ENCODE data around the gene FIBCD1.

The FIBCD1 gene

DNA sequence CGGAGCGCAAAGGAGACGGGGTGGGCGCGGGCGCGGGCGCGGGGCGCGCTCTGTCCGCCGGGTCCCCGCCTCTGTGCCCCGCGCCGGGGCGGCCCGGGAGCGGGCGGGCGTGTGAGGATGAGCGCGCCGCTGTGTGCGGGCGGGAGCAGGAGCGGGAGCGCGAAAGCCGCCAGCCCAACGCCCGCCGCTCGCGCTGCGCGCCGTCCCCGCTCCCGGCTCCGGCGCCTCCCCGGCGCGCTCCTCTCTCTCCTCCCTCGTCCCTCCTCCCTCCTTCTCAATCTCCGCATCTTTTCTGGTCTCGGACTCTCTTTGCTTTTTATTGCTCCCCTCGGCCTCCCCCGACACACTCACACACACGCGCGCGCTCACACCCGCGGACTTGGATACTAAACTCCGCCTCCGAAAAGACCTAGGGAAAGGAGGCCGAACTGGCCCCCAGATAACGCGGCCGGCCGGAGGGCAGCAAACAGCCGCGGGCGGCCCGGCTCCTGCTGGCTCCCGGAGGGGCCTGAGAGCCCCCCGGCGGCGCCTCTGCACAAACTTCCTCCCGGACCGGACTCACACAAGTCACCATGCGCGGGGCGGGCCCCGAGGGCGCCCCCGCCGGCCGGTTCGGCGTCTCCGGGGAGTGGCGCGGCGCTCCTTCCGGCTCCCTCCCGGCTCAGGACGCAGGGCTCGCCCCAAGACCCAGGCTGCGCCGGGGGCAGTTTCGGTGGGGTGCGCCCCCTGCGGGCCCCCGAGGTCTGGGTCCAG lies at the start of gene FIBCD1:
Gene FIBCD1 (minus strand): TSS at position 596 of the 753 bp plus-strand sequence. CDS start 640 bp downstream, outside the sequence.
- DNase-seq: peak; percentile 44

GRCh38 chr9:130988400-130988747 lies 49.3 kb upstream of the FIBCD1 start:
- DNase-seq: no peak

- DNase-seq: no peak
These were observed 48.8 kb upstream of the FIBCD1 start for GRCh38 chr9:130987738-130988399.

- DNase-seq: no peak
These were observed 48.0 kb upstream of the FIBCD1 start for GRCh38 chr9:130987054-130987453.

GRCh38 chr9:130986356-130986965 lies 47.4 kb upstream of the FIBCD1 start:
- no peak for DNase-seq

DNA sequence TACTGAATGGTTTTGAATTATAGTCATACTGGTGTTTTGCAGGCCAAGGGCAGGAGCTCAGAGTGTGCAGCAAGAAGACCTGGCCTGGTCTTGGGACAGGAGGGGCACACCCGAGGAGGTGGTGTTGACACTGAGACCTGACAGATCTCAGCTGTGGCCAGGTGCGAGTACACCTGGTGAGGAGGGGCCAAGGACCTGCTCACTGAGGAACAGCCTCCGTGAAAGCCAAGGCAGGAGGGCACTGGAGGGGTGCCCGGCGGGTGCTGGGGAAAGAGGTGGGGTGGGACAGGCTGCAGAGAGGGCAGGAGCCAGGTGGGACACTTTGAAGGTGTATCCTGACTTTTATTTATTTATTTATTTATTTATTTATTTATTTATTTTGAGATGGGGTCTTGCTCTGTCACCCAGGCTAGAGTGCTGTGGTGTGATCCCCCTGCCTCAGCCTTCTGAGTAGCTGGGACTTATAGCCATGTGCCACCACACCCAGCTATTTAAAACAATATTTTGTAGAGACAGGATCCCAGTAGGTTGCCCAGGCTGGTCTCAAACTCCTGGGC lies 46.6 kb upstream of the FIBCD1 start:
- no peak for DNase-seq

GRCh38 chr9:130985029-130985428 lies 46.0 kb upstream of the FIBCD1 start:
- DNase-seq: no peak

DNA sequence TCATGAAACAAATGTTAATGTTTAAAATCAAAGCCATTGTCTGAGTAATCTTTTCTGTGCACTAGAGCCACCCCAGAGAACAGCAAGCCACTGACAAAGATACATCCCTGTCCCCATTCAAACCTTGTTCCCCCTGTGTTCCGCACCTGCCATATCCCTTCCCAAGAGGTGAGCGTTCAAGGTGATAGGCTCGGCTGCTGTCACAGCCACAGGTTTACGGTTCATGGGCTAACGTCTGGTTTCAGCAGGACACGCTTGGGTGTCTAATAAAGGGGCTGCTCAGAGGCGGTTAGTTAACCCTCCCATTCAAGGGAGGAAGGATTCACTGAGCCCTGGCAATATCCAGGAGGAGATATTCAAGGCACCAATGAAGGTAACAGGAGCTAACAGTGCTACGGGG lies 45.5 kb upstream of the FIBCD1 start:
- DNase-seq: no peak

GRCh38 chr9:130983970-130984369 lies 44.9 kb upstream of the FIBCD1 start:
- no peak for DNase-seq

GRCh38 chr9:130983359-130983670 lies 44.3 kb upstream of the FIBCD1 start:
- no peak for DNase-seq

DNA sequence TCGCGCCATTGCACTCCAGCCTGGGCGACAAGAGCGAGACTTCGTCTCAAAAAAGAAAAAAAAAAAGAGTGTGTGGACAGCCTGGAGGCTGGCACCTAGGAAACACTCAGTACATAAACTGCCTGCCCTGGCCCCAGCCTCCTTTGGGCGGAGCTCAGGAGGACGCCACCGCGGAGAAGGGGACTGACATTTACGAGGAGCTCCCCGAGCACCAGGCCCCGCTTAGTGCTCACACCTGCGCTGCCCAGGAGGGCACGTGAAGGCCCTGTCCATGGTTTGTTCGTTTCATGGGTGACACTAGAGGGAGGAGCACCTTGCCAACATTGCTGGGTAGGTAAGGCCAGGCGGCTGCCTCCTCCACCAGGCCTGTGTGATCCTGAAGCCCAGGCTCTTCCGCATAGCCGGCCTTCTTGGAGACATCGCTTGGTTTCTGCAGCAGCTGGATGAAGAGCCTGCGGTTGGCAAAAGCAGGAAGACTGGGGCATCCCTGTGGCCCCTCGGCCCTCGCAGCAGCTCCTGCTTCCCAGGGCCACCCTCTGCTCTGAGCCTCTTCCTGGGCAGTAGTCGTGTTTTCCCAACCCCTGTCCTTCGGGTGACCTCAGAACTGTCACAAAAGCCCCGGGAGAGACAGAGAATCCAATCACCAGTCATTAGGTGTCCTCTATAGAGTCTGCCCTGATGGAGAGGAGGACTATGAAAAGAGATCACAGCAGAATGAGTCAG lies 43.8 kb upstream of the FIBCD1 start:
- no peak for DNase-seq

DNA sequence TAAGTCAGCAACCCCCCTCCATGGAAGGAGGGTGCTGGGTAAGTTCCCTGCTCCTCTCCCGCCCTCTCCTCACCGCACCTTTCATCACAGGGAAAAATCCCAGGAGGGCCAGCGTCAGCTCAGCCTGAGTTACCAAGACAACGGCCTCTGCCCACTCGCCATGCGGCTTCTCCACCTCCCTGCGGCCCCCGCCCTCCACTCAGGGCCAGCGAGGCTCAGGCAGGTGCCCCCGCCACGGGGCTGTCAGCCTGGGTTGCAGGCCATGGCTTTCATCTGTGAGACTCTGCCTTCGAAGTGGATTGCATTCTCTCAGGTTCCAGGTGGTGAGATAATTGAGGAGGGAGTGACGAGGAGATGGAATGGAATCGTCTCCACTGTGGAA lies 42.7 kb upstream of the FIBCD1 start:
- no peak for DNase-seq

GRCh38 chr9:130981002-130981755 lies 42.1 kb upstream of the FIBCD1 start:
- no peak for DNase-seq

DNA sequence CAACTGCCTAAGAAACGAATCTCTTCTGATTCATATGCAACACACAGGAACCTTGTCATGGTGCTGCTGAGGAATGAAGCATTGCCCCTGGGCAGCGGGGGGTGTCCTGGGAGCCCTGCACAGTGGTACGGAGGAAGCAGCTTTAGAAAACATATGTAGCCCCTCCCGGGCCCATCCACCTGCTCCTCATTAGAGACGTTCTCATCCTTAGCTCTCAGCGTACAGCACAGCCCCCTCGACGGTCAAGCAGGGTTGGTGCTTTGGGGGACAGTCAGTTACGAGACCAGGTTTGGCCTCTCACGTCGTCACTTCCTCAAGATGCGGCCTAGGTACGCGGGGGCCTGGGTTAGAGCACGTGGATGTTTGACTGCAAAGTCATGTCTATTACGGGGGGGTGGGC lies 41.5 kb upstream of the FIBCD1 start:
- DNase-seq: no peak

DNA sequence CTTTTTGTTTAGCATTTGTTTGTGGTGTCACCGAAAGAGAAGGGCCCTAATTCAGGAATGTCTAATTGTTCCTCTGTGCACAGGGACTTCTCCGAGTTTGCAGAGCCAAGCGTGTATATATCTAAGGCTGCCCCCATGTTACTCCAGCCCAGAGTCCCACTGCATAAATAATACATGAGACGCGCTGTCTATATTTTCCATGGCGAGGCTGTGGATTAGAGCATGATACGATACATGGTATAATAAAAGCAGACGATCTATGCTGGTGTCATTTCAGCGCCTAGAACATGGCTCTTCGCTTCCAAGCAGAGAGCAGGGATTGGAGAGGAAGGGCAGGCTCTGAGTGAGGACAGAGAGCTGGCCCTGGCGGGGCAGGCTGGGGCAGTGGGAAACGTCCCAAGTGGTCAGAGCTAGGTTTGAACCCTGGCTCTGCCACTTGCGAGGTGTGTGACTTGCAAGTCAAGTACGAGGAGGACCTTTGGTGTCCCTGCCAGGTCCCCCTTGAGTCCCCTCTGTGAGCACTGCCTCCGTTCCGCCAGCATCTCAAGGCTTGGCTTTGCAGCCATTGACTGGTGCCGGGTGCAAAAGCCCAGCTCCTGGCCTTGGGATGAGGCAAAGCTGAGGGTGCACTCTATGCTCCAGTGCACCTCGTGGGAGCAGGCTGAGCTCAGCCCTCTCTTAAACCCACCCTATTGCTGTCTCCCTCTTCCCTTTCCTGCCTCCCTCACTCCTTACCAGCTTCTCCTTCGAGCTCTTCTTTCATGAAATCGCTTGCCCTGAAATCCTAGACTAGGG lies 40.7 kb upstream of the FIBCD1 start:
- no peak for DNase-seq

- no peak for DNase-seq
These were observed 38.8 kb upstream of the FIBCD1 start for GRCh38 chr9:130977811-130978221.

- no peak for DNase-seq
These were observed 37.1 kb upstream of the FIBCD1 start for GRCh38 chr9:130975932-130976841.

DNA sequence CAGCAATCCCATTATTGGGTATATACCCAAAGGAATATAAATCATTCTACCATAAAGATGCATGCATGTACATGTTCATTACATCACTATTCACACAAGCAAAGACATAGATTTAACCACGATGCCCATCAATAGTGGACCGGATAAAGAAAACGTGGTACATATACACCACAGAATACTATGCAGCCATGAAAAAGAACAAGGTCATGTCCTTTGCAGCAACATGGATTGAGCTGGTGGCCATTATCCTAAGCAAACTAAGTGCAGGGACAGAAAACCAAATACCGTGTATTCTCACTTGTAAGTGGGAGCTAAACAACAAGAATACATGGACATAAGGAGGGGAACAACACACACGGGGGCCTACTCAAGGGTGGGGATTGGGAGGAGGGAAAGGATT lies 36.1 kb upstream of the FIBCD1 start:
- no peak for DNase-seq

DNA sequence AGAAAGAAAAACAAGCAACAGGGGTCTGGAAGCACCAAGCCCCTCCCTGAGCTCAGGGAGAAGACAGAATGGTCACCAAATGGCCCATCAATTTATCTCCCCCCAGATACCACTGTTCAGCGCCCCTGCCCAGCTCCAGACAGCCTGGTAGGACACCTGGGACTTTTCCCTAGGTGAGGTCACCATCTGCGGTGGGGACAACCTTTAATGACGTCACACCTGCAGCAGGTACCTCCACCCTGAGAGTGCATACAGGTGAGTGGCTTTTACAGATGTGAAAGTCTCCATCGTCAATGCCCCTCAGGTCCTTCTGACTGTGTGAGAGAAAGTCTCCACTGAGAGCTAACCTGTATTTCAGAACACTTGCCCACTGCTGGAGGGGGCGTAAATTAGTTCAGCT lies 35.6 kb upstream of the FIBCD1 start:
- DNase-seq: no peak

- DNase-seq: no peak
These were observed 34.7 kb upstream of the FIBCD1 start for GRCh38 chr9:130973686-130974281.
